Inferior parietal cortex (tissue), 1 donor: Measurements from ENCODE around the gene MAFB.

Experiments used
- DNase-seq: peaks from one replicate; pipeline ENCODE4 v3.0.0-alpha.2; 2016; ENCODE audit errors: extremely low spot score

The MAFB gene

DNA sequence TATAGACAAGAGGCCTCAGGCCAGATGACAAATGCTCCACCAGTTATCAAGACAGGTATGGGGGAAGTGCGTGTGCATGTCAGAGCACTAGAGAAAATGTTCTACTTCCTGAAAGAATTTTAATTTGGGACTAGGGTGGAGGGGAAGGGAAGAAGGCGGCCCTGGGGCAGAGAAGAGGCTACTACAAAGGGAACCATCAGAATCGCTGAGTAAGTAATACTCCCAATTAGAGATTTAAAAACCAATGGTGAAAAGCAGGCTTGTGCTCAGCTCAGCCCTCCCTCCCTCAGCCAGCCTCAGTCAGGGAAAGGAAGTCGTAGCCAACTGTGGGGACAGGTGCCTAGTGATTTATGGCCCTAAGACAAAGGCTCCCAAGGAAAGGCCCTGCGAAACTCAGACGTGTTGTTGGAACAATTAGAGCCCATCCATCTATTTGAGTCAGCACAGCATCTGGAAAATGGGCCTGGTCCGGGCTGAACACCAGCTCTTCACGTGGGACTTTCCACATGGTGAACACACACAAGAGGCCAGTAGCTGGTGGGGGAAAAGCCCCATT, 15.0 kb upstream of the MAFB start:
- no peak for DNase-seq

DNA sequence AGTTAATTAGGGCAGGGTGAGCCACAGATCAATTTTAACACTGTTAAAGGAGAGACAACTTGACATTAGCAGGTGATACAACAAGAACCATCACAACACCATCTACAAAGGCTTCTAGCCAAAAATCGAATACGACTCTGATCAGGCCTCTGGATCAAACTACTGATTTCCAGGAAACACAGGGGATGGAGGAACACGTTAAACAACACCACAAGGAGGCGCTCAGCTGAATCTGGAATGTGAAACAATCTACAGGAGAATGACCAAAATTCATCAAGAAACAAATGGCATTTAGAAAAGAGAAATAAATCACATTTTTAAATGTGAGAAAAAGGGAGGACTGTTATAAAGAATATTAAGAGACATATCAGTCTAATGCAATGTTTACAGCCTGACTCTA, 13.5 kb upstream of the MAFB start:
- no peak for DNase-seq

DNA sequence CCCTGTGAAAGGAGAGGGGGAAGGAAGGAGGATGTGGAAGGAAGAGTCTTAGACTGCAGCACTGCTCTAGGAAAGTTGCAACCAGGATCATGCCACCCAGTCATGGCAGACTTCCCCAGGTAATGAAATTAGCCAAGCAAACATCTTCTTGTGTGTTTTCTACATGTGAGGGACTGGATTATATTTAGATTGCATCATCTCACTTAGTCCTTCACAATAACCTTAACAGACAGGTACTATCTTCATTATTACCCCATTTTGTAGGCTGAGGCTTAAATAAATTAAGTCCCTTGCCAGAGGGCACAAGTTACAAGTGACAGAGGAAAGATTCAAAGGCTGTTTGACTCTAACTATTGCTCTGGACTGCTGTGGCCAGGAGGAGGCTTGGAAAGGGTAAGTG, 9.7 kb upstream of the MAFB start:
- DNase-seq: no peak

DNA sequence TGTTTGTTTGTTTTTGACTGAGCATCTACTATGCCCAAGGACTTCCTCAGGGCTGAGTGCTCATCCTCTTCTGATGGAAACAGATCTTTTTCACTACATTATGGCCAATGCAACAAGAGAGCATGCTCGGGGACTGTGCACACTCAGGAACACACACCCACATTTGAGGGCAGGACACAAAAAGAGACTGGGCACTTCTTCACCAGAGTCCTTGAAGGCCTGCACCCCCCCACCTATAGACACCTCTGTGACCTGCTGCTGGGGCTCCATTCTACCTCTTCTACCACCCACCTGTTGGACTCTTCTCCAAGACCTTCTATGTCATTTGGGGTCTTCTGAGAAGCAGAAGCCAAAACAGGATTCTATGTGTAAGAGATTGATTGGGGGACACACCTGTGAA, 9.2 kb upstream of the MAFB start:
- no peak for DNase-seq

GRCh38 chr20:40697541-40697940, 8.5 kb upstream of the MAFB start:
- no peak for DNase-seq

DNA sequence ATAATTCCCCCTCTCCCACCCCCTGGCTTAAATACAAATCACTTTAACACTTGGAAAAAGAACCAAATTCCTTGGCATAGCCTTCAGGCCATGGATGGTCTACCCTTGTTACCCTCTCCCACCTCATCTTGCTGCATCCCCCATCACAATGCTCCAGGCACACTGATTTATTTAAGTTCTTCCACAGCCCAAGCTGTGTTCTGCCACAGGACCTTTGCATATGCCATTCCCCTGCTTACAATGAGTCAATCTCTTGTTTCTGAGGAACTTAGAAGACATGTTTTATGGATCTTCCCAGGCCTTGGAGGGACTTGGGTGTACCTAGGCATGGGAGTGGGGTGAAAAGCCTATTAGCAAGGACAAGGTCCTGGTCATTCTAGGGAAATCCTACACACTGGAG, 6.2 kb upstream of the MAFB start:
- DNase-seq: no peak

DNA sequence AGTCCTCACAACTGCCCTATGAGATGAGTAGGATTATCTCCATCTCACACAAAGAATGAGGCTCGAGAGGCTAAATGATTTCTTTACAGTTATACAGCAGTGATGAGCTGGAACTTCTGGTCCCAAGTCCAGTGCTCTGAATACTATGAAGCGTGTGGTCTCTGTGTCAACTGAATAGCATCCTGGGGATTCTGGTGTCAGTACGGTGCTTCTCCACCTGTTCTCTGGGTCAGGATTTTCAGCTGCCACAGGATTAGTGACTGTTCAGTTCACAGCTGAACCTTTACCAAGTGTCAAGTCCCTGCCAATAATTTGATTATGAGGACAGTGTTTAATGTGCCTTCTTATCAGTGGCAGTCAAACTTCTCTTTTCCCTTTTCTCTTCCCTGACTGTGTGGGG, 5.2 kb upstream of the MAFB start:
- no peak for DNase-seq

GRCh38 chr20:40692240-40693011, 3.4 kb upstream of the MAFB start:
- no peak for DNase-seq

- no peak for DNase-seq
Observed at GRCh38 chr20:40691566-40692239, 2.7 kb upstream of the MAFB start.

DNA sequence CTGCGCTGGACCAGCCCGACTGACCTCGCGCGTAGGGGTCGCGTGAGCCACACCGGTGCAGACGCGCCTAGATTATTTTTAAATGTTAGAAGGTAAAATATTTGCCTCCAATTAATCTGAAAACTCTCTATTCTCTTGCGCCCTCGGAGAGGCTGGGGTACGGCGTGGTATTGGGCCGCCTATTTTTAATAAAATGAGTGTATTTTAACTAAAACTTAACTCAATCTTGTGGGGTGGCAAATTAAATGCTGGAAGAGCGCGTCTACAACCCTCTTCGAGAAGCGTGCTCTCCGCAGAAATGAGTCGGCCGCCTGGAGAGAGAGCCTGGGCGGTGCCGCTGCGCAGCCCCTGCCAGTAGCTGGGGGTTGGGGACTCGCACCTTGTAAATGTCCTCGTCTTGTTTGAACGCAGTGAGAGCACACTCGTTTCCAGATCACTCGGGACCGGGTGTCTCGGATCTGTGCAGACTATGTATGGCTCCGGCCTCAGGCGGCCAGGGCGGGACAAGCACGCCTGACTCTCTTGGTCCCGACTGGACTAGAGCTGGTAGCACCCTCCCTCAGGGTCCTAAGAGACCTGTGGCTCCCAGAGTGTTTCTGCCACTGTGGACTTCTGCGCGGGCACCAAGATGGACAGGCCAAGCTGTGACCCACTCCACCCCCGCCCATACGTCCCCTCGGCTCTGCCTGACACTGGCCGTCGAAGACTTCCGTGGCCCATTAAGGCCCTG, 2.0 kb upstream of the MAFB start:
- no peak for DNase-seq

DNA sequence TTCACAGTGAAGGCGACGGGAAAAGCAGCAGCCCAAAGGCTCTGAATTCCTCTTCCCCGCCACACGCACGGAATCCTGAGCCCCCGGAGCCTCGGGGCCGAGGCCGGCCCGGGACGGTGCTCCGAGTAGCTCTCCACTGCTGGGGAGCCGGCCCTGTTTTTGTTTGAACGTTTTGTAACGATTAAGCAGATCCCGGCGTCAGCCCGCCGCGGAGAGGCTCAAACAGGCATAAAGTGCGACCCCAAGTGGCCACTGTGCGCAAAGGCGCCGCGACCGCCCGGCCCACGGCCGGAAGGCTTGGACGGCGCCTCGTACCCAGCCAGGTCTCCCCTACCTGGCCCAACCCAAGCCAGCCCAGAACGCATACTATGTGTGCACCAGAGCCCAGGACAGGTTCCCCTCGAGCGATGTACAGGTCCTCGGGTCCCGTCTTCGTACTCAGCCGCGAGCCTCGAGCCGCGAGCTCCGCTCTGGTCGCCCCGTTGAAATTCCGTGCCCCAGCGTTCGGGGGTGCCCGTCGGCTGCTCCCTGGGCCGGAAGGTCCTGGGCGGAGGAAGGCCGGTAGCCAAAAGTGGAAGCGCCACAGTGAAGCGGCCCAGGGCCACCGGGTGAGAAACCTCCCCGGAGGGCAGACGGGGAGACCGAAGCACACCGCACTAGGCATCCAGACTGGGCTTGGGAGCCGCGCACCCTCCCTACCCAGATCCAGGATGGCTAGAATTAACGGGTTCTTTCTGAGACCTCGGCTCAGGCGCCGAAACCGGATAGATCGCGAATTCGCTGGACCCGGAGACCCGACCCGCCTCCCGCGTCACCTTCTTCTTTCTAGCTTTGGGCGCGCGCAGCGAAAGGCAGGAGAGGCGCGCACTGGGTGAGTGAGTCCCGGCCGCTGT, 1.2 kb upstream of the MAFB start:
- peak; percentile 86 for DNase-seq

DNA sequence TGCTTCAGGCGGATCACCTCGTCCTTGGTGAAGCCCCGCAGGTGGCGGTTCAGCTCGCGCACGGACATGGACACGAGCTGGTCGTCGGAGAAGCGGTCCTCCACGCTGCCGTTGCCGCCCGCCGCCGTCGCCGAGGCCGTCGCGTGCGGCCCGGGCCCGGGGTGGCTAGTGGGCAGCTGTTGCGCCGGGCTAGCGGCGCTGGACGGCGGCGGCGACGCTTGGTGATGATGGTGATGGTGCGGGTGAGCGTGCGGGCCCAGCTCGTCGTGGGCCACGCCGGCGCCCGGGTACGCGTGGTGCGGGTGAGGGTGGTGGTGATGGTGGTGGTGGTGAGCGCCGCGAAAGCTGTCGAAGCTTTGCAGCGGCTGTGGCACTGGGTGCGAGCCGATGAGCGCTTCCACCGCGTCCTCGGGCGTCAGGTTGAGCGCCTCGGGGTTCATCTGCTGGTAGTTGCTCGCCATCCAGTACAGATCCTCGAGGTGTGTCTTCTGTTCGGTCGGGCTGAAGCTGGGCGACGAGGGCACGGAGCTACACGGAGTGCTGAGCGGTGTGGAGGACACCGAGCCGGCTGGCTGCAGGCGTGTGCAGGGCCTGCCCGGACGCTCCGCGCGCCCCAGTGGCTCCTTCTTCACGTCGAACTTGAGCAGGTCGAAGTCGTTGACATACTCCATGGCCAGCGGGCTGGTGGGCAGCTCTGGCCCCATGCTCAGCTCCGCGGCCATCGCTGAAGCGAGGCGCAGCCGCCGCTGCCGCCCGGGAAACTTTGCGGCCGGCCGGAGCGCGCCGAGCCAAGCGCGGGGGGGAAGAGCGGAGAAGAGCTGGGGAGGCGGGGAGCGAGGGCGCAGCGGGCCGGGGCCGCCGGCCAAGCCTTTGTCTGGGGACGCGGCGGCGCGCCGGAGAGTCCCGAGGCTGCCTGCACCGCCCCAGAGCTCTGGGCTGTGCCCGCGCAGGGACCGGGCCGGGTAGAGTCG, 622 bp downstream of the MAFB start:
- no peak for DNase-seq

DNA sequence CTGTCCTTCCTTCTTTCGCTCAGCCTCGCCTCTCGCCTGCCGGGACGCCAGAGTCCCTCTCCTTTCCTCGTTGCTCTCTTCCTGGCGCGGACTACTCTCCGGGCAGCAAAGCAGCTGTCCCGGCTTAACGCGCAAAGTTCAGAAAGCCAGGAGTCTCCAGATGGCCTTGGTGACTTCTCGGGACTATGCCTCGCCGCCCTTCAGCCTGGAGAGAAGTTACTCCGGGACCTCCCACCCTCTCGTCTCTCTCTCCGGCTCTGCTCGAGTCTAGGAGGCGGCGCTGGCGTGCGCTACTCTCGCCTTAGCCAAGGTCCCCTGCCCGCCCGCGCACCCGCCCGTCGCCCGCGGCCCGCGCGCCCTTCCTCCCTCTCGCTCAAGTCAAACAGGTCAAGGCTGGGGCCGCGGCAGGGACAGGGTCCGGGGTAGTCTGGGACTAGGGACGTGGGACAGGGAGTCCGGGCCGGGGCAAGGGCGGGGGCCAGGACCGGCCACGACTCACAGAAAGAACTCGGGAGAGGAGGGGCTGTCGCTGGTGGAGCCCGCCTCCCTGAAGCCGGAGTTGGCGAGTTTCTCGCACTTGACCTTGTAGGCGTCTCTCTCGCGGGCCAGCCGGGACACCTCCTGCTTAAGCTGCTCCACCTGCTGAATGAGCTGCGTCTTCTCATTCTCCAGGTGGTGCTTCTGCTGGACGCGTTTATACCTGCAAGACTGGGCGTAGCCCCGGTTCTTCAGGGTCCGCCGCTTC, 1.5 kb downstream of the MAFB start:
- no peak for DNase-seq

- DNase-seq: no peak
Observed at GRCh38 chr20:40686893-40687292, 2.1 kb downstream of the MAFB start.

GRCh38 chr20:40686434-40686882, 2.6 kb downstream of the MAFB start:
- DNase-seq: no peak

DNA sequence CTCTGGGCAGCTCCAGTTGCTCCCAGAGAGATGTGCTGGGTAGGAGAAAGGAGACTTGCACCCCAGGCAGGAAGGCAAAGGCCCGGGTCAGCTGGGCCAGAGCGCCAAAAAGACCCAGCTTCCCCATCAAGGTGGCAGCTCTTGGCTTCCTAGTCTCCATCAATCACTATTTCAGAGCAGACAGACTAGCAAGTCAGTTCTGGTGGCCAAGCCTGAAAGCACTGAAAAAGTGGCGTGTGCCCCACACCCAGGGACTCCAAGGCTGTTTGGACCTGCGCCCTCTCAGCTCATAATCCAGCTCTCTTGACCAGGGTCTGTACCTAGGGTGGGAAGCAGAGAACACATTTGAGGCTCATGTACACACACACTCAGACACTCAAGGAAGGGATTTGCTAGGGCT, 3.7 kb downstream of the MAFB start:
- no peak for DNase-seq

DNA sequence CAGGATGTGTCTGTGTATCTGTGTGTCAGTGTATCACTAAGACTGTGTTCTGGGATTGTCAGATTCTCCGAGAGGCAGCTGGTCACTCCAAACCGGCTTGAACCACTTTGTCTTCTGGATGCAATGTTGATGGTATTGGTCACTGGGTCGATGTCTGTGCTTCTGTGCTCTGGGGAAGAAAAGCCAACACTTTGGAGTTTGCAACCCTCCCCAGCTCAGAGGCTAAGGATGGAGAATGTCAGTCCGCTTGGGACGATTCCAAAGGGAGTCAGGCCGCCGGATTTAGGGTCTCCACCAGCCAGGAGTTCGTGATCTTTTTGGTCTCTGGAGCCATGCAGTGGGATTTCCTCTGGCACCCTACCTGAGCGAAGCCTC, 5.2 kb downstream of the MAFB start:
- DNase-seq: no peak

- no peak for DNase-seq
Observed at GRCh38 chr20:40683221-40683893, 5.7 kb downstream of the MAFB start.
